ENCODE measurements around the gene TFF3. TPM values are rescaled to one million over a fixed set of nuclear protein-coding genes. Genes with fewer than 3 reads are reported as not detected.

The TFF3 gene
- total and polyA plus RNA-seq, 2 of the 13 experiments (the other 11 are each of a cell fraction or from before 2014, with no cell fraction given) = 14.2 to 26.9 TPM

DNA sequence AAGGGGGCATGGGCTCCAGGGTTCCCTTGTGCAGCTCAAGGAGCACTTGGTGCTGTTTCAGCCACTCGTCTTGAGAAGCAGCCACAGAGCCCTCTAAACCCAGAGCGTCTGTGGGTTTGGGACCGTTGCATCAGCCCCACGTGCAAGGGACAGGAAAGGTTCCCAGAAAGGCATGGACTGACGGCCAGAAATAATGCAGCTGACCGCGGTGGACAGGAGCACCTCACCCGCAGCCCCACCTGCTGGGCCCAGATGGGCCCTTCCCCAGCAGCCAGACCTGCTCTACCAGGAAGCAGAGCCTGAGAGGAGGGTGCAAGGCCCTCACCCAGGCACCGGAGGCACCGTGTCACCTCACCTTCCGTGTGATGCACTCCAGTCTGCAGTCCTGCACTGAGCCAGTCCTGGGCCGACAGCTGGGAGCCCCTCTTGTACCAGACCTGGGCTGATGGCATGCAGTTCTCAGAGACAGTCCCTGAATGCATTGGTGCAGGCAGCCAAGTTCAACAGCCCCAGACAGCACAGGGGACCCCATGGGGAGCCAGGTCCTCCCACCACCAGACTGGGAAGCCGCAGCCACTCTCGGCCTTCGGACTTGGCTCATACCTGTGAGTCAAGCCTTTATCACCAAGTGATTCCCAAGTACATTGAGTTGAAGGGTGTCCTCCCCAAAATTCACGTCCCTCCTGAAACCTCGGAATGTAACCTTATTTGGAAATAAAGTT is 4.8 kb upstream of the TFF3 start:
- Histone ChIP-seq H3K4me1 (ENCODE audit: insufficient read depth, low read length) (peaks cover 15% of the 10 kb centered on the region), H2AFZ (ENCODE audit: low read length) (no peak overlapping the region), H3K36me3 (replicated peaks in 1 of 2; ENCODE audit: control insufficient read depth in 1 of 2, insufficient read depth in 2 of 2, low read length in 2 of 2) (no peaks in the 10 kb centered on the region), H3K27me3 (ENCODE audit: control insufficient read depth in 1 of 2, insufficient read depth in 2 of 2, low read length in 2 of 2) (peaks cover 0 to 9% of the 10 kb centered on the region in 2 experiments; a peak in 2 of 5 replicates), H3K4me3 (replicated peaks in 1 of 3; ENCODE audit: insufficient read depth in 1 of 3, low read depth in 2 of 3, low read length in 3 of 3) (no peak overlapping the region), H4K20me1 (ENCODE audit: insufficient read depth, low read length) (no peaks in the 10 kb centered on the region), H3K9ac (ENCODE audit: insufficient read depth, low read depth, low read length) (no peak overlapping the region), H3K9me3 (ENCODE audit: low read length) (no peaks in the 10 kb centered on the region), H3K4me2 (ENCODE audit: low read depth, low read length) (no peak overlapping the region), H3K79me2 (ENCODE audit: insufficient read depth, low read length) (no peaks in the 10 kb centered on the region), H3K27ac (ENCODE audit: extremely low read length, insufficient read depth, low read length) (no peak overlapping the region)
- in situ Hi-C loops (cut with HindIII; ENCODE audit: extremely low pct_ligation_motif_present, low pct_unique_long_range_greater_than_20kb) = no loop called here
- ChIA-PET POLR2A (no interaction called here), CTCF (ENCODE audit: low intra/inter-chr PET ratio, low total read pairs) (no interaction called here)
- intact Hi-C loops (cut with micrococcal nuclease; ENCODE audit: unreplicated experiment) = no loop called here
- TF ChIP-seq ZNF326 (CRISPR knock-in tag; IDR thresholded peaks at IDR 0.05; ENCODE audit: borderline replicate concordance) = no peak
- TF ChIP-seq ZNF557 (CRISPR knock-in tag; IDR thresholded peaks at IDR 0.05) = no peak
- TF ChIP-seq MTA1 (CRISPR knock-in tag; IDR thresholded peaks at IDR 0.05; ENCODE audit: borderline replicate concordance) = no peak
- no peak for TF ChIP-seq ZNF367 (CRISPR knock-in tag; IDR thresholded peaks at IDR 0.05; ENCODE audit: borderline replicate concordance)
- TF ChIP-seq, protein P1, sequence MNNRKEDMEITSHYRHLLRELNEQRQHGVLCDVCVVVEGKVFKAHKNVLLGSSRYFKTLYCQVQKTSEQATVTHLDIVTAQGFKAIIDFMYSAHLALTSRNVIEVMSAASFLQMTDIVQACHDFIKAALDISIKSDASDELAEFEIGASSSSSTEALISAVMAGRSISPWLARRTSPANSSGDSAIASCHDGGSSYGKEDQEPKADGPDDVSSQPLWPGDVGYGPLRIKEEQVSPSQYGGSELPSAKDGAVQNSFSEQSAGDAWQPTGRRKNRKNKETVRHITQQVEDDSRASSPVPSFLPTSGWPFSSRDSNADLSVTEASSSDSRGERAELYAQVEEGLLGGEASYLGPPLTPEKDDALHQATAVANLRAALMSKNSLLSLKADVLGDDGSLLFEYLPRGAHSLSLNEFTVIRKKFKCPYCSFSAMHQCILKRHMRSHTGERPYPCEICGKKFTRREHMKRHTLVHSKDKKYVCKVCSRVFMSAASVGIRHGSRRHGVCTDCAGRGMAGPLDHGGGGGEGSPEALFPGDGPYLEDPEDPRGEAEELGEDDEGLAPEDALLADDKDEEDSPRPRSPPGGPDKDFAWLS (CRISPR knock-in tag; IDR thresholded peaks at IDR 0.05; ENCODE audit: borderline replicate concordance) = no peak
- TF ChIP-seq, protein P2, sequence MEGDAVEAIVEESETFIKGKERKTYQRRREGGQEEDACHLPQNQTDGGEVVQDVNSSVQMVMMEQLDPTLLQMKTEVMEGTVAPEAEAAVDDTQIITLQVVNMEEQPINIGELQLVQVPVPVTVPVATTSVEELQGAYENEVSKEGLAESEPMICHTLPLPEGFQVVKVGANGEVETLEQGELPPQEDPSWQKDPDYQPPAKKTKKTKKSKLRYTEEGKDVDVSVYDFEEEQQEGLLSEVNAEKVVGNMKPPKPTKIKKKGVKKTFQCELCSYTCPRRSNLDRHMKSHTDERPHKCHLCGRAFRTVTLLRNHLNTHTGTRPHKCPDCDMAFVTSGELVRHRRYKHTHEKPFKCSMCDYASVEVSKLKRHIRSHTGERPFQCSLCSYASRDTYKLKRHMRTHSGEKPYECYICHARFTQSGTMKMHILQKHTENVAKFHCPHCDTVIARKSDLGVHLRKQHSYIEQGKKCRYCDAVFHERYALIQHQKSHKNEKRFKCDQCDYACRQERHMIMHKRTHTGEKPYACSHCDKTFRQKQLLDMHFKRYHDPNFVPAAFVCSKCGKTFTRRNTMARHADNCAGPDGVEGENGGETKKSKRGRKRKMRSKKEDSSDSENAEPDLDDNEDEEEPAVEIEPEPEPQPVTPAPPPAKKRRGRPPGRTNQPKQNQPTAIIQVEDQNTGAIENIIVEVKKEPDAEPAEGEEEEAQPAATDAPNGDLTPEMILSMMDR (CRISPR knock-in tag; IDR thresholded peaks at IDR 0.05) = peak; percentile 39
- TF ChIP-seq SIN3A (IDR thresholded peaks at IDR 0.05; ENCODE audit: borderline replicate concordance, low read depth, low read length) = no peak
- TF ChIP-seq, protein P3, sequence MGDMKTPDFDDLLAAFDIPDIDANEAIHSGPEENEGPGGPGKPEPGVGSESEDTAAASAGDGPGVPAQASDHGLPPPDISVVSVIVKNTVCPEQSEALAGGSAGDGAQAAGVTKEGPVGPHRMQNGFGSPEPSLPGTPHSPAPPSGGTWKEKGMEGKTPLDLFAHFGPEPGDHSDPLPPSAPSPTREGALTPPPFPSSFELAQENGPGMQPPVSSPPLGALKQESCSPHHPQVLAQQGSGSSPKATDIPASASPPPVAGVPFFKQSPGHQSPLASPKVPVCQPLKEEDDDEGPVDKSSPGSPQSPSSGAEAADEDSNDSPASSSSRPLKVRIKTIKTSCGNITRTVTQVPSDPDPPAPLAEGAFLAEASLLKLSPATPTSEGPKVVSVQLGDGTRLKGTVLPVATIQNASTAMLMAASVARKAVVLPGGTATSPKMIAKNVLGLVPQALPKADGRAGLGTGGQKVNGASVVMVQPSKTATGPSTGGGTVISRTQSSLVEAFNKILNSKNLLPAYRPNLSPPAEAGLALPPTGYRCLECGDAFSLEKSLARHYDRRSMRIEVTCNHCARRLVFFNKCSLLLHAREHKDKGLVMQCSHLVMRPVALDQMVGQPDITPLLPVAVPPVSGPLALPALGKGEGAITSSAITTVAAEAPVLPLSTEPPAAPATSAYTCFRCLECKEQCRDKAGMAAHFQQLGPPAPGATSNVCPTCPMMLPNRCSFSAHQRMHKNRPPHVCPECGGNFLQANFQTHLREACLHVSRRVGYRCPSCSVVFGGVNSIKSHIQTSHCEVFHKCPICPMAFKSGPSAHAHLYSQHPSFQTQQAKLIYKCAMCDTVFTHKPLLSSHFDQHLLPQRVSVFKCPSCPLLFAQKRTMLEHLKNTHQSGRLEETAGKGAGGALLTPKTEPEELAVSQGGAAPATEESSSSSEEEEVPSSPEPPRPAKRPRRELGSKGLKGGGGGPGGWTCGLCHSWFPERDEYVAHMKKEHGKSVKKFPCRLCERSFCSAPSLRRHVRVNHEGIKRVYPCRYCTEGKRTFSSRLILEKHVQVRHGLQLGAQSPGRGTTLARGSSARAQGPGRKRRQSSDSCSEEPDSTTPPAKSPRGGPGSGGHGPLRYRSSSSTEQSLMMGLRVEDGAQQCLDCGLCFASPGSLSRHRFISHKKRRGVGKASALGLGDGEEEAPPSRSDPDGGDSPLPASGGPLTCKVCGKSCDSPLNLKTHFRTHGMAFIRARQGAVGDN (CRISPR knock-in tag; IDR thresholded peaks at IDR 0.05) = 0 out of 2 replicates have a peak, but pooled peaks have one; percentile 11
- no peak for TF ChIP-seq ZNF556 (CRISPR knock-in tag; IDR thresholded peaks at IDR 0.05; ENCODE audit: borderline replicate concordance)
- TF ChIP-seq MAF1 (CRISPR knock-in tag; IDR thresholded peaks at IDR 0.05; ENCODE audit: borderline replicate concordance) = no peak
- TF ChIP-seq STAG1 (CRISPR knock-in tag; IDR thresholded peaks at IDR 0.05) = peak; percentile 16; the same call in 1 of the 2 replicates
- TF ChIP-seq ZNF124 (CRISPR knock-in tag; IDR thresholded peaks at IDR 0.05) = no peak
- ATAC-seq (peak; percentile 27; the same call in 2 of the 3 replicates), FAIRE-seq (no peak), DNase-seq (ENCODE audit: low spot score) (no peak)
- WGBS (ENCODE audit: low lambda C conversion rate) = 71% methylated on average over 4 of the region's 17 CpGs
- BruUV-seq (replicated peaks) = no TSS peak
